Measurements from ENCODE around the gene FBXO30.

Gene FBXO30

GRCh38 chr6:145814501-145815308, at the start of gene FBXO30:
TSS of gene FBXO30 (minus strand) at chr6:145814795. CDS start at chr6:145806405, 8,390 bp downstream.
- DNase-seq, result peak; percentile 93

GRCh38 chr6:145863988-145864616, 49.5 kb upstream of the FBXO30 start:
- no peak for DNase-seq

GRCh38 chr6:145863366-145863765, 48.8 kb upstream of the FBXO30 start:
- DNase-seq, result no peak

- no peak for DNase-seq
These were observed 46.0 kb upstream of the FBXO30 start for GRCh38 chr6:145860562-145860961.

GRCh38 chr6:145850671-145851070, 36.1 kb upstream of the FBXO30 start:
- no peak for DNase-seq

GRCh38 chr6:145848541-145848940, 33.9 kb upstream of the FBXO30 start:
- peak; percentile 87 for DNase-seq

- DNase-seq, result peak; percentile 18
These were observed 31.0 kb upstream of the FBXO30 start for GRCh38 chr6:145845557-145845956.

GRCh38 chr6:145844933-145845540, 30.4 kb upstream of the FBXO30 start:
- peak; percentile 90 for DNase-seq

- DNase-seq, result no peak
These were observed 28.3 kb upstream of the FBXO30 start for GRCh38 chr6:145842693-145843546.

- DNase-seq, result no peak
These were observed 27.1 kb upstream of the FBXO30 start for GRCh38 chr6:145841668-145842067.

- DNase-seq, result no peak
These were observed 25.1 kb upstream of the FBXO30 start for GRCh38 chr6:145839653-145840052.

GRCh38 chr6:145838305-145838704, 23.7 kb upstream of the FBXO30 start:
- DNase-seq, result no peak

GRCh38 chr6:145836772-145837171, 22.2 kb upstream of the FBXO30 start:
- no peak for DNase-seq

- DNase-seq, result no peak
These were observed 21.6 kb upstream of the FBXO30 start for GRCh38 chr6:145836170-145836569.

GRCh38 chr6:145830612-145831011, 16.0 kb upstream of the FBXO30 start:
- DNase-seq, result no peak

GRCh38 chr6:145829950-145830349, 15.4 kb upstream of the FBXO30 start:
- no peak for DNase-seq

GRCh38 chr6:145829102-145829501, 14.5 kb upstream of the FBXO30 start:
- no peak for DNase-seq

- no peak for DNase-seq
These were observed 9.7 kb upstream of the FBXO30 start for GRCh38 chr6:145824344-145824743.

- DNase-seq, result no peak
These were observed 8.8 kb upstream of the FBXO30 start for GRCh38 chr6:145823328-145823944.

- DNase-seq, result no peak
These were observed 7.9 kb upstream of the FBXO30 start for GRCh38 chr6:145822456-145822855.

- DNase-seq, result no peak
These were observed 5.4 kb upstream of the FBXO30 start for GRCh38 chr6:145819994-145820393.

- no peak for DNase-seq
These were observed 4.2 kb upstream of the FBXO30 start for GRCh38 chr6:145818796-145819195.

- no peak for DNase-seq
These were observed 1.8 kb upstream of the FBXO30 start for GRCh38 chr6:145816392-145816791.

Measured in NCI-H82 (cell line).